CD4-positive, alpha-beta memory T cell (primary cell): ENCODE data around the gene RPS21. TPM values are rescaled to one million over a fixed set of nuclear protein-coding genes. Genes with fewer than 3 reads are reported as not detected.

ENCODE experiments used
- CTCF ChIA-PET: fragments of 350-600 bp; sonication (Branson Sonifier 250); formaldehyde crosslinking; loops from one replicate; lab custom pipeline; 2021; ENCODE audit warnings: inconsistent platforms; ENCODE audit not compliant: partially characterized antibody; lab: Charles Lee
- POLR2A ChIA-PET: fragments of 350-600 bp; sonication (Branson Sonifier 250); formaldehyde crosslinking; loops from one replicate; lab custom pipeline; 2021; ENCODE audit not compliant: partially characterized antibody; lab: Charles Lee
- DNase-seq, 5 donors: peaks; one replicate each; pipeline versions ENCODE4 v3.0.0 to v3.0.0-alpha.2; 2020 to 2022; ENCODE audit warnings: mixed read lengths in 1 of 5
- H3K27ac ChIP-seq: one replicate; pipeline ENCODE4 v1.7.0; 2013; ENCODE audit warnings: low read depth, low read length
- H3K27me3 ChIP-seq: 2 replicates; pipeline ENCODE4 v1.7.0; 2013; ENCODE audit warnings: mild to moderate bottlenecking, low read length, moderate library complexity; ENCODE audit not compliant: insufficient read depth
- H3K36me3 ChIP-seq: 2 replicates; pipeline ENCODE4 v1.7.0; 2013; ENCODE audit warnings: mild to moderate bottlenecking, low read length, moderate library complexity; ENCODE audit not compliant: insufficient read depth
- H3K4me1 ChIP-seq: 2 replicates; pipeline ENCODE4 v1.7.0; 2013; ENCODE audit warnings: mild to moderate bottlenecking, low read length, moderate library complexity; ENCODE audit not compliant: insufficient read depth
- H3K4me3 ChIP-seq, 2 donors: one replicate each; pipeline ENCODE4 v1.7.0; 2013; ENCODE audit warnings: low read length in 2 of 2, mild to moderate bottlenecking in 1 of 2
- H3K9me3 ChIP-seq, 2 donors: one replicate each; pipeline ENCODE4 v1.7.0; 2013; ENCODE audit warnings: low read length in 2 of 2, control low read depth in 1 of 2; ENCODE audit not compliant: control insufficient read depth in 1 of 2
- H3K27ac Mint-ChIP-seq, 7 donors: one replicate each; pipeline ENCODE4 v1.8.0; 2020 to 2021; ENCODE audit warnings: mixed read lengths in 7 of 7, mild to moderate bottlenecking in 6 of 7, inconsistent platforms in 3 of 7, moderate library complexity in 3 of 7
- H3K27me3 Mint-ChIP-seq, 2 donors: one replicate each; pipeline ENCODE4 v1.8.0; 2020 to 2021; ENCODE audit warnings: mixed read lengths in 2 of 2
- H3K36me3 Mint-ChIP-seq, 2 donors: one replicate each; pipeline ENCODE4 v1.8.0; 2020 to 2021; ENCODE audit warnings: mixed read lengths in 2 of 2, inconsistent platforms in 1 of 2, mild to moderate bottlenecking in 1 of 2
- H3K4me1 Mint-ChIP-seq, 4 donors: one replicate each; pipeline ENCODE4 v1.8.0; 2020 to 2021; ENCODE audit warnings: mixed read lengths in 4 of 4, mild to moderate bottlenecking in 1 of 4
- H3K4me3 Mint-ChIP-seq, 8 donors: one replicate each; pipeline ENCODE4 v1.8.0; 2020 to 2021; ENCODE audit warnings: mixed read lengths in 8 of 8, mild to moderate bottlenecking in 7 of 8, moderate library complexity in 6 of 8, inconsistent platforms in 3 of 8
- H3K9me3 Mint-ChIP-seq, 8 donors: one replicate each; pipeline ENCODE4 v1.8.0; 2020 to 2021; ENCODE audit warnings: mixed read lengths in 8 of 8, mild to moderate bottlenecking in 5 of 8, inconsistent platforms in 3 of 8, moderate library complexity in 1 of 8
- intact Hi-C: fragments of 100-400 bp; cut with micrococcal nuclease; formaldehyde crosslinking; loops from one replicate; pipeline ENCODE4 v1.15.1; 2023
- polyA plus RNA-seq, 2 donors: library from polyadenylated mRNA; unstranded; fragments of 300-500 nt; fragmentation: Illumina TruSeq; gene quantifications; one replicate each; pipeline ENCODE4 v1.2.3, GENCODE V29; 2021
- total RNA-seq, 2 experiments: library from RNA; stranded (reverse); gene quantifications; one replicate each; pipeline ENCODE4 v1.2.3, GENCODE V29; 2021

The RPS21 gene
- total and polyA plus RNA-seq, 4 experiments from 2014 or later, result 1,968 to 3,368 (median 2,948) TPM

DNA sequence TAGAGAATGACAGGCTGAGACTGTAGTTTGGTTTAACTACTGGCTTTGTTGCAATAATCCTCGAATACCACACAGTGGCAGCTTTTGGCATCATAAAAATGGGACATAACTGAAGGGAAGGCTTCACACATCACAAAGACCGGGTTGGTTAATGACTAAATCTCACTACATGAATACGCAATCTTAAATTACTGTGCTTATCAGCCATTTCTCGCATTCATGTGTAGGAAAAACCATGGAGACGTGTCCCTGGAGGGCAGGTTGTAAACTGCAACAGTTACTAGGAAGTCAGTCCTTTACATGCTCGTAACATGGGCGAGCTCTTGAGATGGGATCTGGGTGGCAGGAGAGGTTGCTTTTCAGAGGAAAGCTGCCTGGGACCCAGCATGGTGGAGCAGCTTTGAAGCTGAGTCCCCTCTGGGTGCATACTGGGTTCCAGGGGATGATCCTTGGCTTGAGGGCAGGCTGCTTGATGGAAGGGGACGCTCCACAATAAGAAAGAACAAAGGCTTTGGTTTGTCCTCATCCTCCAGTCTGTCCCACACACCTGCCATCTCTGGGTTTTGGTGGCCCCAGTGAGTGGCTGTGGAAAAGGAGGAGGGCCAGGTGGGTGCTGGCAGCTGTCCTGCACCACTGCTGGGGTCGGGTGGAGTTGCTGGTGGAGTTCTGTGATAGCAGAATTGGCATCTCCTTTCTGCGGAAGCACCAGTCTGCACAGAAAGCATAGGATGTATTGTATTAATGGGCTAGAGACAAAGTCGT, 2.1 kb downstream of the RPS21 start:
- no peak overlapping the region for H3K4me3 ChIP-seq
- peak overlapping the region in 5 of 7 donors; percentile 17 to 93 (median 81) for H3K27ac Mint-ChIP-seq
- peaks cover 36% of the 10 kb centered on the region for H3K36me3 ChIP-seq

GRCh38 chr20:62389601-62390087, 2.7 kb downstream of the RPS21 start:
- no peak overlapping the region for H3K27ac ChIP-seq
- peaks cover 36% of the 10 kb centered on the region for H3K36me3 ChIP-seq
- H3K9me3 ChIP-seq, result no peaks in the 10 kb centered on the region
- peaks cover 14 to 47% of the 10 kb centered on the region in 2 donors for H3K36me3 Mint-ChIP-seq
- peaks cover 20 to 50% (median 34%) of the 10 kb centered on the region in 4 donors for H3K4me1 Mint-ChIP-seq
- peak overlapping the region in 1 of 7 donors; percentile 91 for H3K27ac Mint-ChIP-seq
- ChIA-PET POLR2A (interaction anchor here (1.6 kb wide), 1 partner anchor 18 kb away, joined by 4 read pairs; the partner anchor contains the start of gene CABLES2), CTCF (interaction anchor here (1.6 kb wide), 1 partner anchor 20 kb away, joined by 3 read pairs; no protein-coding TSS in a partner anchor)
- intact Hi-C loops, result loop anchor here (5.0 to 10.0 kb wide), 4 partner anchors 207 to 405 kb away; partner anchors contain the start of genes LSM14B, MRGBP, MTG2 and TAF4
- peak overlapping the region in 1 of 8 donors; percentile 35 for H3K4me3 Mint-ChIP-seq
- H3K27me3 Mint-ChIP-seq, result no peaks in the 10 kb centered on the region
- no peaks in the 10 kb centered on the region for H3K27me3 ChIP-seq
- H3K9me3 Mint-ChIP-seq, result no peaks in the 10 kb centered on the region
- DNase-seq, result no peak
- no peak overlapping the region for H3K4me3 ChIP-seq
- peaks cover 36% of the 10 kb centered on the region for H3K4me1 ChIP-seq

More for the DNA sequence above, 2.1 kb downstream of the RPS21 start:
- intact Hi-C loops, result loop anchor here (5.0 to 10.0 kb wide), 4 partner anchors 207 to 406 kb away; partner anchors contain the start of genes LSM14B, MRGBP, MTG2 and TAF4
- no peaks in the 10 kb centered on the region for H3K27me3 Mint-ChIP-seq
- H3K4me1 Mint-ChIP-seq, result peaks cover 20 to 50% (median 36%) of the 10 kb centered on the region in 4 donors
- H3K27ac ChIP-seq, result no peak overlapping the region
- ChIA-PET POLR2A (interaction anchor here (1.6 kb wide), 1 partner anchor 18 kb away, joined by 4 read pairs; the partner anchor contains the start of gene CABLES2), CTCF (interaction anchor here (1.6 kb wide), 1 partner anchor 21 kb away, joined by 3 read pairs; no protein-coding TSS in a partner anchor)
- no peaks in the 10 kb centered on the region for H3K27me3 ChIP-seq
- H3K36me3 Mint-ChIP-seq, result peaks cover 14 to 45% of the 10 kb centered on the region in 2 donors
- H3K9me3 ChIP-seq, result no peaks in the 10 kb centered on the region
- peak overlapping the region; percentile 90 to 95 (median 91) for H3K4me3 Mint-ChIP-seq
- DNase-seq, result no peak
- peaks cover 36% of the 10 kb centered on the region for H3K4me1 ChIP-seq
- H3K9me3 Mint-ChIP-seq, result no peaks in the 10 kb centered on the region

DNA sequence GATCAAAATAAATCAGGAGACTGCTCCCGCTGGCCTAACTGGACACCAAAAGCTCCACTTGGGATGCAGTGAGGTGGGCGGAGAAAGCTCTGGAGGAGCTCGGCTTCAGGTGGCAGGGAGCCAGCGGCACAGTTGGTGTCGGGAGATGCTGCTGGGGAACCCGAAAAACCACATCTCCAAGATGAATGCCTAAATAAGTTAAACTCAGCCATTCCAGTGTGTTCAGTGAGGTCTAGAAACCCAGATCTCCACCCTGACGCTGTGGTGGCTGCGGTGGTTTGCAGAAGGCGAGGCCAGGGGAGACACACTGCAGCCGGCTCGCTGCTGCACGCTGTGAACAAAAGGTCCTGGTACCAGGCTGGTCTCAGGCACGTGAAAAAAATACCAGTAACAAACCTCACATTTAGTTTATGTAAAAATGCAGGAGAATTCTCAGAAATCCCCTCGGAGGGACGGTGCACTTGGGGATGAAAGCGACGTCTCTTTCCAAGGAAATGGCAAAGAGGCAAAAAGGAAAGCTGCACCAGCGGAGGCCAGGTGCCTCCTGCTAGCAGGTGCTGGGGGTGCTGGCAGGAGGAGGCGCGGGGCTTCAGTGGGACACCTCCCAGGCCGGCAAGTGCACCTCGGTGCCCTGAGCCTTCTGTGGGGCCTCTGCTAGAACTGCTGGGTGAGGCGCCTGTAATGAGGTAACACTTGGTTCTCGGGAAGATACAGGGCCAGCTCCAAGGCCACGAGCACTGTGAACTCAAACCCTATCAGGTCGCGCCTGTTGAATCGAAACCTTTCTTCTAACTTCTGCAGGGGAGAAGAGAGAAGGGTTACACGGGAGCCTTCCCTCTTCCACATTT, 3.6 kb downstream of the RPS21 start:
- H3K9me3 ChIP-seq, result no peaks in the 10 kb centered on the region
- peaks cover 13 to 43% (median 27%) of the 10 kb centered on the region in 4 donors for H3K4me1 Mint-ChIP-seq
- no peak overlapping the region for H3K4me3 Mint-ChIP-seq
- peaks cover 14 to 49% of the 10 kb centered on the region in 2 donors for H3K36me3 Mint-ChIP-seq
- POLR2A ChIA-PET, result no interaction called here
- H3K27ac ChIP-seq, result no peak overlapping the region
- peaks cover 36% of the 10 kb centered on the region for H3K36me3 ChIP-seq
- no peaks in the 10 kb centered on the region for H3K27me3 ChIP-seq
- no peaks in the 10 kb centered on the region for H3K27me3 Mint-ChIP-seq
- CTCF ChIA-PET, result interaction anchor here (1.1 to 1.6 kb wide), 3 partner anchors 8 to 109 kb away, joined by 3 to 4 read pairs (median 3); no protein-coding TSS in a partner anchor
- H3K27ac Mint-ChIP-seq, result peak overlapping the region in 3 of 7 donors; percentile 18 to 91 (median 32)
- no peak overlapping the region for H3K4me3 ChIP-seq
- no peaks in the 10 kb centered on the region for H3K9me3 Mint-ChIP-seq
- DNase-seq, result no peak
- intact Hi-C loops, result no loop called here
- H3K4me1 ChIP-seq, result peaks cover 31% of the 10 kb centered on the region

DNA sequence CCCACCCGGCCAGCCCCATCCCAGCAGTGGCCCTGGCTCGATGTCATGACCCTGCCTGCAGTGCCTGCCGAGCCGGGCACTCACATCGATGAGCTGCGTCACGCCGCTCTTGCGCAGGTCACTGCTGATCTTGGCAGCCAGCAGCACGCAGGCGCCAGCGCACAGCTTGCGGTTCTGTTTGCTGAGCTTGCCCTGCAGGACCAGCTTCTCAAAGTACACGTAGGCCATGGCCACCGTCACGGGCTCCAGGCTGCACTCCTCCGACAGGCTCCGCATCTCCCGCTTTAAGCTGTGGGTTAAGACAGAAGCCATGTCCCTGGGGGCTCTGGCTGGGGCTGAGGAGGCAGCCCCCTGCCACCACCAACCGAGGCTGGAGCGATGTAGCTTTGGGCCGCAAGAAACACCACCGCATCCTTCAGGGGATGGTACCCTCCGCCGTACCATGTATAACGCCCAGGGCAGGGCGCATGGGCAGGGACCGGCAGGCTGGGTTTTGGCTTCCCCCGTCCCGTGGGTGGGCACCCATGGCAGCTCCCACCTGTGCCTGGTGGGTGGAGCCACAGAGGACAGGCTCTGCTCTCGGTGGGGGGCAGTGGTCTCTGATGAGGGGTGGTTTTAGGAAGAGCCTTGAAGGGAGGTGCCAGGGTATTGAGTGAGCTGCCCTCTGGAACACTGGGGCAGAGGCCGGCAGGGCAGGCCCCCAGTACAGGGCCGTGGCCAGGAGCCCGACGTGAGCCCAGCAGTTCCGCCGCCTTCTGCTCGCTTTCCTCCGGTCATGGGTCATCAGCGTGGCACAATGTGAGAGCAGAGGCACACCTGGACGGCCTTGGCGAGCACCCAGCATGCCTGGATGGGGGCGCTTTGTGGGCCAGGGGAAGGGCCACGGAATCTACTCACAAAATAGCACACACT, 4.5 kb downstream of the RPS21 start:
- Histone ChIP-seq H3K27ac (no peak overlapping the region), H3K4me1 (peaks cover 22% of the 10 kb centered on the region), H3K27me3 (no peaks in the 10 kb centered on the region), H3K36me3 (peaks cover 36% of the 10 kb centered on the region), H3K9me3 (no peaks in the 10 kb centered on the region), H3K4me3 (no peak overlapping the region)
- H3K4me3 Mint-ChIP-seq, result no peak overlapping the region
- ChIA-PET POLR2A (no interaction called here), CTCF (interaction anchor here (1.1 to 1.2 kb wide), 2 partner anchors 9 to 108 kb away, joined by 3 to 4 read pairs; no protein-coding TSS in a partner anchor)
- peaks cover 10 to 35% (median 22%) of the 10 kb centered on the region in 4 donors for H3K4me1 Mint-ChIP-seq
- DNase-seq, result no peak
- intact Hi-C loops, result no loop called here
- no peaks in the 10 kb centered on the region for H3K27me3 Mint-ChIP-seq
- H3K36me3 Mint-ChIP-seq, result peaks cover 14 to 46% of the 10 kb centered on the region in 2 donors
- H3K27ac Mint-ChIP-seq, result no peak overlapping the region
- no peaks in the 10 kb centered on the region for H3K9me3 Mint-ChIP-seq

DNA sequence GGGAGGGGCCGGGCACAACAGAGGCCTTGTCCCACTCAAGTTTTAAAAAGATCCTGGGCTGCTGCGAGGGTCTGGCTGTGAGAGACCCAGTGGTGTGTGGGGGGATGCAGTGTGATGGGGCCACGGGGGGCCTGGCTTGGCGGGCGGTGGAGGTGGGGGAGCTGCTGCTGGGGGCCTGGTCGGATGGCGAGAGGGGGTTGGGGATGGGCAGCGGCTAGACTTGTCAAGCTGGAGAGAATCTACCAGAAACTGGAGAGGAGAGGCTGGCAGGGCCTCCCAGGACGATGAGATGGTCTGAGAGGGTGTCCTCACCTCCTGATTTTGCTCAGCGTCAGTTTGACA, 5.1 kb downstream of the RPS21 start:
- ChIA-PET POLR2A (no interaction called here), CTCF (no interaction called here)
- Histone ChIP-seq H3K4me1 (peaks cover 22% of the 10 kb centered on the region), H3K4me3 (no peak overlapping the region), H3K9me3 (no peaks in the 10 kb centered on the region), H3K27ac (no peak overlapping the region), H3K27me3 (no peaks in the 10 kb centered on the region), H3K36me3 (peaks cover 36% of the 10 kb centered on the region)
- no peaks in the 10 kb centered on the region for H3K9me3 Mint-ChIP-seq
- H3K36me3 Mint-ChIP-seq, result peaks cover 14 to 44% of the 10 kb centered on the region in 2 donors
- peak overlapping the region in 3 of 7 donors; percentile 18 to 46 (median 29) for H3K27ac Mint-ChIP-seq
- intact Hi-C loops, result no loop called here
- no peaks in the 10 kb centered on the region for H3K27me3 Mint-ChIP-seq
- peaks cover 10 to 32% (median 22%) of the 10 kb centered on the region in 4 donors for H3K4me1 Mint-ChIP-seq
- no peak overlapping the region for H3K4me3 Mint-ChIP-seq
- DNase-seq, result no peak

GRCh38 chr20:62392621-62393334, 5.9 kb downstream of the RPS21 start:
- ChIA-PET POLR2A (no interaction called here), CTCF (no interaction called here)
- Histone ChIP-seq H3K27me3 (no peaks in the 10 kb centered on the region), H3K4me3 (no peak overlapping the region), H3K9me3 (no peaks in the 10 kb centered on the region), H3K36me3 (peaks cover 34% of the 10 kb centered on the region), H3K27ac (no peak overlapping the region), H3K4me1 (peaks cover 16% of the 10 kb centered on the region)
- Mint-ChIP-seq H3K4me3 (no peak overlapping the region), H3K4me1 (peaks cover 8 to 24% (median 16%) of the 10 kb centered on the region in 4 donors), H3K27ac (no peak overlapping the region), H3K36me3 (peaks cover 14 to 39% of the 10 kb centered on the region in 2 donors), H3K27me3 (no peaks in the 10 kb centered on the region), H3K9me3 (no peaks in the 10 kb centered on the region)
- DNase-seq, result no peak
- intact Hi-C loops, result no loop called here
